CD4-positive, alpha-beta T cell treated with Interleukin-17A for 1 hour (primary cell): ENCODE measurements around the gene PRKG2.
"Not testable (repeated sequence)": the region's sequence is repeated elsewhere in the genome, so short reads cannot be mapped to it uniquely, and the experiment has no call there.

Experiments used
- DNase-seq: peaks from one replicate; pipeline ENCODE4 v3.0.0-alpha.2; 2020

Gene PRKG2, protein sequence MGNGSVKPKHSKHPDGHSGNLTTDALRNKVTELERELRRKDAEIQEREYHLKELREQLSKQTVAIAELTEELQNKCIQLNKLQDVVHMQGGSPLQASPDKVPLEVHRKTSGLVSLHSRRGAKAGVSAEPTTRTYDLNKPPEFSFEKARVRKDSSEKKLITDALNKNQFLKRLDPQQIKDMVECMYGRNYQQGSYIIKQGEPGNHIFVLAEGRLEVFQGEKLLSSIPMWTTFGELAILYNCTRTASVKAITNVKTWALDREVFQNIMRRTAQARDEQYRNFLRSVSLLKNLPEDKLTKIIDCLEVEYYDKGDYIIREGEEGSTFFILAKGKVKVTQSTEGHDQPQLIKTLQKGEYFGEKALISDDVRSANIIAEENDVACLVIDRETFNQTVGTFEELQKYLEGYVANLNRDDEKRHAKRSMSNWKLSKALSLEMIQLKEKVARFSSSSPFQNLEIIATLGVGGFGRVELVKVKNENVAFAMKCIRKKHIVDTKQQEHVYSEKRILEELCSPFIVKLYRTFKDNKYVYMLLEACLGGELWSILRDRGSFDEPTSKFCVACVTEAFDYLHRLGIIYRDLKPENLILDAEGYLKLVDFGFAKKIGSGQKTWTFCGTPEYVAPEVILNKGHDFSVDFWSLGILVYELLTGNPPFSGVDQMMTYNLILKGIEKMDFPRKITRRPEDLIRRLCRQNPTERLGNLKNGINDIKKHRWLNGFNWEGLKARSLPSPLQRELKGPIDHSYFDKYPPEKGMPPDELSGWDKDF

DNA sequence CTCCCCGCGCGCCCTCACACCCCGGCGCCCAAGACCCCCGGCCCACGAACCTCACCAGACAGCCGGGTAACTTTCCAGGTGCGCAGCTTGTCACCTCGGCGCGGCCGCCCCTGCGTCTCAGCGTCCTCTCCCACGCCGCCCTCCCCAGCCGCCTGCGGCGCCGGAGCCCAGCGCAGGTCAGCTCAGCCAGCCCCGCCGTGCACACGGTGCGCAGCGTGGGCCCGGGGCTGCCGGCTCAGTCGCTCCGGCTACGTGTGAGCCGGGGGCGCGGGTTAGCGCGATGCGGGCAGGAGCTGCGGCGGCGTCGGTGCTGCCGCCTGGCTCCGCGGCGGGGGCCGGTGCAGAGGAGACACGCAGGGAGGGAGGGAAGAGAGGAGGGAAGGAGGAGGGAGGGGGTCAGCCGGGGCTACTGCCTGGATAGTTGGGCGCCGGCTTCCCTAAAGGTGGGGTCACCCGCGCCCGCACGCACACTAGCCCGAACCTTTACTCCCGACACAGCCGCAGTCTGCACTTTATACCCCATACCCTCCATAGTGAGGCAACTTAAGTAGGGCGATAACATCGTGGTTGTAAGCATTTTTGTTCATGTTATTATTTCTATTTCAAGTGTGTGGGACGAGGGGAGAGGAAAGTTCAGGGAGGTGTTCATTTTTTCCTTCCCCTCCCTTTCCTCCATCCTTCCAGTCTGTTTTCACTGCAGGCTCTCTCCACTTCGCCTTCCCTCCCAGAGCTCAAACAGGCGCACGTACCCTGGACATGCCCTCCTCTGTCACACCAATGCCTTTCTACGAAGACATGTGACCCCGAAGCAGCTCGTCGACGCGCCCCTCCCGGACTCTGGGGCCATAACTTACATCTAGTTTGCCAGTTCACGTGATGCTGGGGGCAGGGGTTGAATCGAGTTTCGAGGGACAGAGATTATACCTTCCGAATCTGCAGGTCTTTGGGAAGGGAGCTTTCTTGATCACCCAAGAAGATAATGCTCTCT lies at the start of gene PRKG2:
TSS of gene PRKG2 (minus strand) at position 342 of the 988 bp plus-strand sequence. CDS start 10,175 bp downstream, outside the sequence.
- DNase-seq, result no peak

DNA sequence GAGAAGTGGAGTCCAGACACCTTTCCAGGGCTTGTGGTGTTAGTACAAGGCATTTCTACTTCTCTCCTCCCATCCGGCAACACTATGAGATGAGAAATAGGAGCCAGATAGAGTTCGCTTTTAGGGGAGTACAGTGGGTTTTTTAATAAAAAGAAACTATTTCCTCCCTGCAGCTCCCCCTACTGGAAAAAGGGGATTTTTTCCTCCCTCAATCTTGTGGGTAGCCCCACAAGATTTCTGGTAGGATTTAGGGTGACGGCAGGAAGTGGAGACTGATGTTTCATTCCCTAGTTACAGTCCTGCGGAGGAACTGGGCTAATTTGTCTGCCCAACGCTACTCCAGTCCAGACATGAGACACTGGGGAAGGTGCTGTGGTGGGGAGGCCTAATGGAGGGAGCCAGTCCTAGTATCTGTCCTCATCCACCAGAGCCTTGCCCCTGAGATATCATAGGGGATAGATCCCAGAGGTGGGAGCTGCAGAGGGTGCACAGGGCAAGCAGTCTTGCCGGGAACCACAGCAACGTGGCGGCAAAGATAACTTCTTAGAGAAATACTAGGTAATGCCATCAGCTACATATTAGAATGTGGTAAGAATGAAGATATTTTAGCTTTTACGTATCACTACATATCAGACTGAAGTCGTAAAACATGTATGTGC lies 45.5 kb upstream of the PRKG2 start:
- DNase-seq, result no peak

DNA sequence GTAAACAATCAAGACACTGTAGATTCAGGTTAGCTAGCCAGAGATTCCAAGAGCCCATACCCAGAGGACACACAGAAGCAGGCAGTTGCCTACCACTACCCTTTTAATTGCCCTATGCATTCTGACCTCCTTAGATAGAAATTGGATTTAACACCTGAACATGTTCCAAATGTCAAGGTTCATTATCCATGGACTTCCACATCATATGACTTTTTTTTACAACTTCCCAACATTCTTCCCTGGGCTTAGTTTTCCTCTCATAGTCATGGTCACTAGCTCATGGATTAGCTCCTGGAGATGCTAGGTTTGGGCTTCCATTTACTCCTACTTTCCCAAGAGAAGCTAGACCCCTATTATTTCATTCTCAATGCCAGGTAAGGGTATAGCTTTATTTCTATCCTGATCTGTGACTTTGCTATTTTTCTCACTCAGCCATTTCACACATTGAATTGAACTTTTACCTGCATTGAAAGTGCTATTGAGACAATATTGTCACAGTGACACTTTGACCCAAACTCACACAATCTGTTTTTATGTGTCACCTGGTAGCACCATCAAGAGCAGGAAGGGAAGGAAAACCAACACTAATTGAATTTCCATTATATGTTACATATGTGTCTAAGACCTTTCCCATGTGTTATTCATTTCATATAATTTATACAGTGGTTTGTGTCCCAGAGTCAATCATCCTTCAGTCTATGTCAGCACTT lies 44.0 kb upstream of the PRKG2 start:
- no peak for DNase-seq

DNA sequence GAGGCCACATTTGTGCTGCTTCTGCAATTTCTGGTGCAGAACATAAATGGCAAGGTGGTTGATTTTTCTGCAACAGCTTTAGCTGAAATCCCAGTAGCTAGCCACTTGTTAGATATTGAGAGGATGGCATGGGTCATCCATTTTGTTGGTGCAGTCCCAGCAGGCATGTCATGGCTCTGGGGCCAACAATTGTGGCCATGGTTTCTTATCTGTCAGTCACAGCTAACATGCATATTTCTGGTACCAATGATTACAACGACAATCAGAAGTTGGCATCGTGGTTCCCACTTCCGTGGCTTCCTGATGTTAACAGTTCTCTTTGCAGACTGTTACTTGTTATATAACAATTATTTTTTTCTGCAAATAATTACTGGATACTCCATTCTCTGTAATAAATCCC lies 42.8 kb upstream of the PRKG2 start:
- DNase-seq, result no peak

DNA sequence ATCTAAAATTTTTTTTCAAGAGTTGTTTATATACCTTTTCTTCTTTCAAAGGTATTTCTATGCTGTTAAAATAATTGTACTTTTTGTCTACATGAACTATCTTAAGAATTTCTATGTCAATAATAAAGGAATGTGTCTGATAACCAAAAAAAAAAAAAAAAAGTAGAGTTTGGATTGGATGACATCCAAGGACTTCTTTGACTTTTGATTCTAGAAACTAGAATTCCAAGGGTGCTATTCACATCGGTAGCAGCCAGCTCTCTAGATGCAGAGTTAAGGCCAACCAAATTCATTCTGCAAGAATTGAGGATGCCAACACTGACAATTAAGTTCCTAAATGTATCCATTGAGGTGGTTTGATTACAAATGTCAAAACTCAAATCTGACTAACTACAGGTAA lies 42.0 kb upstream of the PRKG2 start:
- DNase-seq, result no peak

DNA sequence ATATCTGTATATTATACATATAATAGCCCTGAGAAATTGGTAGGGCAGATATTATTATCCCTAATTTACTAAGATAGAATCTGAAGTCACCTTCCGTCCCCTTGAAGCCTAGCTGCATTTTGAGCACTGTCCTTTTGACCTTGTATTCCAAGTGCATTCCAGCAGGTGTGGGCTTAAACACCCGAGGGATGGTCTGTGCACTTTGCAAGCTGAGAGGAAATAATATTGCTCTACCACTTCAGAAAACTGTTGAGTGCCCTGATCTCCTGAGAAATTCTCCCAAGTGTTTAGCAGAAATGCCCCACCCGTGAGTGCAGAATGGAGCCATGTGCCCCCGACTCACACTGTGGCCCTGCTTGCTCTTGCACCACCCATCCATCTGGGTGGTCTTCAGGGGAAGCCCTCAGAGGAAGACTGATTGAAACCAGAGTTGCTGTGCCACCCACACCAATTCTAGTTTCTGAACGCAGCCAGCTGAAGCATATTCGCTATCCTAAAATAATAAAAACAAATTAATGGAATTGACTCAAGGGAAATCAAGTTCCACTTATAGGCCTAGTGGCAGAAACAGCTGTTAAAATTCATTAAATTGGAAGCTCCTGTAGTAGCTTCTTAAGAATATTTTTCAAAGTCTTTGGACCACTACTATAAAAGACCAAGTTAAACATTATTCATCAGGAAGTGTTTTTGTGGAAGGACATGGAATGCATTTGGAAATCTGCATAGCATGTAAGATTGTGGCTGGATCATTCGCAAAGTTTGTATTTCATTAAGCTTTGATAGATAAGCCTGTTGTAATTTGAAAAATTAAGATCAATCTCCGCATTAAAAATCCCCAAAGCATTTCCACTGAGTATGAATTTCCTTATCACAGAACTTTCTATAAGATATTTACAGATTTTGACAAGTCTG lies 41.3 kb upstream of the PRKG2 start:
- DNase-seq, result no peak

DNA sequence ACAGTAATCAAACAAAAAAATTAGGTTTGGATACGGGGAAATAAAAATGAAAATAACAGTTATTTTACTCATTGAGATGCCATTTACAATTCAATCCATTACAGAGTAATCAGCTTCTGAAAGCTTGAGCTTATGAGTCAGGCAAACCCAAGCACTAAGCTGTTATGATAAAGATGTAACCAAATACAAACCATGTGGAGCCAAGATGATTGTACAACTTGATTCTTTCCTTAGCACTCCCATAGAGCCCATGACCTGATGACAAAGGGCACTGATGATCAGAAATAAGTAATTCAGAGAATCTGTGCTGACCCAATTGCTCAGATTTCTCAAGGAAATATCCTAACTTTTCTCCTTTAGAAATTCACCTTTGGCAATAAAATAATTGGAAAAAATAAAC lies 40.5 kb upstream of the PRKG2 start:
- DNase-seq, result no peak

DNA sequence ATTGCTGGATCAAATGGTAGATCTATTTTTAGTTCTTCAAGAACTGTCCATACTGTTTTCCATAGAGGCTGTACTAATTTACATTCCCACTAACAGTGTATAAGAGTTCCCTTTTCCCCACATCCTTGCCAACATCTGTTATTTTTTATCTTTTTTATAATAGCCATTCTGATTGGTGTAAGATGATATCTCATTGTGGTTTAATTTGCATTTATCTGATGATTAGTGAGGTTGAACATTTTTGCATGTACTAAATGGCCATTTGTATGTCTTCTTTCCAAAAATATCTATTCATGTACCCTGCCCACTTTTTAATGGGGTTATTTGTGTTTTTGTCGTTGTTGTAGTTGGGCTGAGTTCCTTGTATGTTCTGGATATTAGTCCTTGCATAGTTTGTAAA lies 35.4 kb upstream of the PRKG2 start:
- DNase-seq, result no peak

DNA sequence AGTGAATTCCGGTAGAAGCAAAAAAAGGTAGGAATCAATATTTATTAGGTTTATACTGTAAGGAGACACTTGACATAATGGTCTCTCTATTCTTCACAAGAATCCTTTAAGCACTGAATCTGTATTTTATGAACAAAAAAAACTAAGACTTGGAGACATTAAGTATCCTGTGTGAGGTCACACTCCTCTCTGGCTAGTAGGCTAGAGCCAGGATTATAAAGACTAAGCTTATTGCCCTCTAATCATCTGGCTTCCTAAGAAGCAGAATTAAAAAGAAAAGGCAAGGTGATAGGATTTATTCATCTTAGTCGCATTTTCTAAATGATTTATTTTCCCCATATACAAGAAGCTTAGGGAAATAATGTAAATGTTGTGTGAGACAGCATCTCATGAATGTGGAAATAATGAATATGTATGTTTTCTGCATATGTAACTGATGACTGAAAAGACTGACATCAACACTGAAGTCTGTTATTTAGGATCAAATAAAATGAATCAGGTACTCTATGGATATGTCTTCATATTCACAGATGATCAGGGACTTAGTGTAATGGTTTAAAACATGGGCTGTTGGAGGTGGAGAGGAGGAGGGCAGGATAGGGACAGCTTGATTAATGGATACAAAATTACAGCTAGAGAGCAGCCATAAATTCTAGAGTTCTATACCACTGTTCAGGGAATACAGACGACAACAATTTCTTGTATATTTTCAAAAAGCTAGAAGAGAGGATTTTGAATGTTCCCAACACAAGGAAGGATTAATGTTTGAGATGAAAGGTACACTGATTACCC lies 30.4 kb upstream of the PRKG2 start:
- DNase-seq, result no peak

DNA sequence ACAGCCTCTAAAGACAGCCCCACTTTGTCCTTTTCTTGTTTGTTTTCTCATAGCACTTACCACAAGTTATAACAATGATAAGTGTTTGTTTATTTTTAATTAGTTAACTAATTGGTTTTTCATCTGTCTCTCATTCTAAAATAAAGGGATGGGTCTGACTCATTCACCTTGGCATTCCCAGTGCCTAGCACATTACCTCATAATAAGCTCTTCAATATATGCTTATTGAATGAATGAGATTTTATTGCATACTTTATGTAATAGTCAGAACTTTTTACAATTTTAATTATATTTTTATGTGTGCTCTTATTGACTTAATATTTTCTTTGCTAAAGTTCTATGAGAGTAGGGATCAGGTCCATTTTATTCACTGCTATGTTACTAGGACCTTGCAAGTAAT lies 22.8 kb upstream of the PRKG2 start:
- no peak for DNase-seq

DNA sequence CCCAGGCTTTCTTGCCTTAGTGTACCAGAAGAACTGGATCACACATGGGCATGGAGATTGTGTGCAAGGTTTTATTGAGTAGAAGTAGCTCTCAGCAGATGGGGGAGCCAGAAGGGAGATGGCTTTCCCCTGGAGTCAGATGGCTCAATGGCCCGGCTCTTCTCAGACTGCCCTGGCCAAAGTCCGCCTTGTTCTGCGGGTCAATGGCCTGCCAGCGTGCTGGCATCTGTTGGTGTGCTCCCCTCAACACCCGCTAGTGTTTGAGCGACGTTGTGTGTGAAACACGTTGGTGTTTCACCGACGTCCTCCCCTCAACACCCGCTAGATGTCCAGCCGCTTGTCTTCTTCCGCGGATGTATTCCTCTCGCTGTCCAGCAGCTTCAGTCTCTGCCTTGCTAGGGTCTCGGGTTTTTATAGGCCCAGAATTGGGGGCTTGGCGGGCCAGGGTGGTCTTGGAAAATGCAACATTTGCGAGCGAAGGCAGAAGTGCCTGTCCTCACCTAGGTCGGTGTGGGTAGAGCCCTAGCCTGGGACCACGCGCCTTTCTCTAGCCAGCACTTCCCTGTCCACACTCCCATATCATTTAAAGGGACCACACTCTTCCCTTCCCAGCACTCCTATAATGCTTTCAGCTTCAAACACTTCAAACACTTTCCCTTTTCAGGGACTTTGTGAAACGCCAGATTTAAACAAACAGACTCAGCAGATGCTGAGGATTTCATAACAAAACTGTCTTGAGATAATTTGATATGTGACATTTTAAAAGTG lies 21.1 kb upstream of the PRKG2 start:
- DNase-seq, result no peak

DNA sequence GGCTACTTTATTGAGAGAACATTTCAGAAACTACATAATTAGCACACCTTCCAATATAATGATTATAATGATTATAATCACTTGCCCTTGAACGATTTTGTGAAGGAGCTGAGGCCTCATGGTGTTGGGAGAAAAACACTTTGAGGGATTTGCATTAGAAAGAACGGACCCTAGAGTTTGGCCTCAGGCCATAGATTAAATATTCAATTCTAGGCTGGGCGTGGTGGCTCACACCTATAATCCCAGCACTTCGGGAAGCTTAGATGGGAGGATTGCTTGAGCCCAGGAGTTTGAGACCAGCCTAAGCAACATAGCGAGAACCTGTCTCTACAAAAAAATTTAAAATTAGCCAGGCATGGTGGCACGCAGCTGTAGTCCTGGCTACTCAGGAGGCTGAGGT lies 12.9 kb upstream of the PRKG2 start:
- no peak for DNase-seq

DNA sequence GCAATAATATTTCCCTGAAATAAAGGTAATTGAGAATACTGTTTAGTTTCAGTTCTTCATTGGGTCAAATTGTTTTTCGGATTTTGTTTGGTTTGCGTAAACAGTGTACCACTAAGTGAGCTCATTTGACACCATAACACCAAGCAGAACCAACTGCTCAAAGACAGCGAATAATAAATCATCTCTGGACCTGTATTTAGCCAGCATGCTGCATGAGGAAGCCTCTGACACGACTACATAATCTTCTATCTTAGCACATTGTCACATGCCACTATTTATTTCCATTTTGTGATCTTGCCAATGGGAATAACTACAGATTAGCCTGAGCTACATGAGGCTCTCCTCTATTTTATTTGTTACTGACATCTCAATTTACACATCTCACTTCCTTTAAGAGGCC lies 12.1 kb upstream of the PRKG2 start:
- DNase-seq, result no peak

DNA sequence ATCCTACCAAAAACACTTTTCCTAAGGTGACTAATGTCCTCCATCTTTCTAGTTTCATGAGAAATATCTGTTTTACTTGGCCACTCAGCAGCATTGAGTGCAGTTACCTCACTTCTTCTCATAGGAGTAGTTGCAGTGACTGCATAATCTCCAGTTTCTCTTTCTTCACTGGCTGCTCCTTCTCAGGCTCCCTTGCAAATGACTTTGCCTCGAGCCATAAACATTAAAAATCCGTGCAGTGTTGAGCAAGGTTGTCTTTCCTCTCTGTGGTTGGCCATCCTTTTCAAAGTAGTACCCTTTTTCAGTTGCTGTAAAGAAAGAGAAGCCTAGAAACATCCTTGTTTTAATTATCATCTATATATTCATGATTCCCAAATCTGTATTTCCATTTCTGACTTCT lies 10.2 kb upstream of the PRKG2 start:
- no peak for DNase-seq

DNA sequence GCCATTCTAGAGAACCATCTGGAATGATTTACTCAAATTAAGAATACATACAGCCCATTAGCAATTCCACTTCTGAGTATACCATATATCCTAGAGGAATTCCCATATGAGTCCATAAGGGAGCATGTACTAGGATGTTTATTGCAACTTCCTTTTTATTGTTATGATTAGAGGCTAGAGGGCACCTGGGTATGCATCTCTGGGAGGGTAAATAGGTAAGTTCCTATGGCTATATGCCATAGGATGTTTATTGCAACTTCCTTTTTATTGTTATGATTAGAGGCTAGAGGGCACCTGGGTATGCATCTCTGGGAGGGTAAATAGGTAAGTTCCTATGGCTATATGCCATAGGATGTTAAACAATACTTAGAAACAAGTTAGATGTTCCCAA lies 7.1 kb upstream of the PRKG2 start:
- not testable (repeated sequence) for DNase-seq

DNA sequence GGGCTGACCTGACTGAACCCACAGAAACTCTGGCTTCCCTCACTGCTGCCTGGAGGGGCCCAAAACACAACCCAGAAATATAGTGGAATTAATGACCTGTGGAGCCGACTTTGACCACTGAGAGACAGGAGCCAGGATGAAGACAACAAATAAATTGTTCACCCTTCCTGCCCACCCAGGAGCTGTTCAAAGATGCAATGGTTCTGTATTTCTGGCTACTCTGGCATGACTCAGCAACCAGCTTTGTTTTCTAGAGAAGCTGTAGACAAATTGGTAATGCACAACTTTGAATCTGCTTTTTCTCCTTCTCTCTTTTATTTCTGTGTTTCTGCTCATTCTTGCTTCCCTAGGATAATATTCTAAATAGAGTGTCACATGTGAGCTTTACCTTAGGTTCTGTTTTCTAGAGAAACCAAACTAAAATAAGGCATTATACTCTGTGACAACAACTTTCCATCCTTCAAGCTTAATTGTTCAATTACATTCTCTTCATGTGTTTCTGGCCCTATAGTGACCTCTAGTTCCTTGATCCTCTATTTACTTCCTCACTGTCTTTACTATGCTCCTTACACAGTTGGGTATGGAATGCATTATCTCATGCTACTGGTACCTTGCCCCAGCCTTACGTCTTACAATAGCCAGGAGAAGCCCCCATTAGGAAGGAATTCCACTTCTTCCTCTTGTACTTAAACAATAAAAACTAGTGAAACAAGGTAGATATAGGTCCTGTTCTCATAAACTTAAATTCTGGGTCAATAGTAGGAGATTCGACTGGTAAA lies 6.5 kb upstream of the PRKG2 start:
- no peak for DNase-seq

DNA sequence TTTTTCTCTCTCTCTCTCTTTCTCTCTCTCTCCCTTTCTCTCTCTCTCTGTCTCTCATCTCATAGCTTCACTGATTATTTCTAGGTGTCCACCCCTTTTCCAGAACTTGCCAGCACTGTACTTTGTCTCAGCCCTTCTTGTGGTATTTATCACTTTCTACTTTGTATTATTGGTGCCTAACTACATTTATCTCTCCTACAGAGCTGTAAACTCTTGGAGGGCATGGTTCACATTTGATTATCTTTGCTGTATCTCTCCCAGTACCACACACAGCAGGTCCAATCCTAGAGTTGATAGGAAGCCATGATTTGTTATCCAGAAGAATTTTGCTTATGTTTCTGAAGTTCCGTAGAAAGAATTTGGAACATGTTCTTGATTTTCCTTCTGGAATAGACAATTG lies 5.2 kb upstream of the PRKG2 start:
- DNase-seq, result no peak

DNA sequence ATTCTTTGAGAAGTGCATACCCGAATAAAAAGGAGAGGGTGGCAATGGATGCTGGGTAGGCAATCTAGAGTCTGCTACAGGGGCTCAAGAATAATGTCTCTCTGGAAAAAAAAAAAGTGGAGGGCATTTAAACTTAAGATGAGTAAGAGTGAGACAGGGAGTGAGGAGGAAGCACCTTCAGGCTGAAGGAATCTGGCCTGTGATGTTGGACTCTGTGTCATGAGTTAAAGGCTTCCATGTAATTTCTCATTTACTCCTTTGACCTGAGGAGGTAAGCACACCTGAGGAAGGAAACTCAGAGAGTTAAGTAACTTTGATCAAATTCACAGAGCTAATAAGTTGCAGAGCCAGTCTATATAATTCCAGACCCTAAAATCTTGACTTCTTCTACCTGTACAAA lies 3.2 kb upstream of the PRKG2 start:
- DNase-seq, result no peak
